Erythroblast (primary cell): ENCODE results near the gene COPS6.
A peak's percentile ranks its signal among the peaks of the same experiment; 100 is the strongest.

ENCODE experiments used
- DNase-seq, 2 experiments: peaks; one replicate each; lab custom pipeline; 2025; lab: John Stamatoyannopoulos, UW
- GATA1 ChIP-seq: IDR thresholded peaks from 2 replicates; pipeline ENCODE4 v1.6.1; 2011; ENCODE audit warnings: low read depth, mild to moderate bottlenecking, control low read depth, low read length, moderate library complexity
- POLR2A ChIP-seq: IDR thresholded peaks from 2 replicates; pipeline ENCODE4 v1.6.1; 2011; ENCODE audit warnings: mild to moderate bottlenecking, low read length

Gene COPS6

GRCh38 chr7:100130608-100131453, 42.1 kb downstream of the COPS6 start:
- peak; percentile 70 to 85 for DNase-seq
- TF ChIP-seq GATA1 = no peak
- no peak for TF ChIP-seq POLR2A

DNA sequence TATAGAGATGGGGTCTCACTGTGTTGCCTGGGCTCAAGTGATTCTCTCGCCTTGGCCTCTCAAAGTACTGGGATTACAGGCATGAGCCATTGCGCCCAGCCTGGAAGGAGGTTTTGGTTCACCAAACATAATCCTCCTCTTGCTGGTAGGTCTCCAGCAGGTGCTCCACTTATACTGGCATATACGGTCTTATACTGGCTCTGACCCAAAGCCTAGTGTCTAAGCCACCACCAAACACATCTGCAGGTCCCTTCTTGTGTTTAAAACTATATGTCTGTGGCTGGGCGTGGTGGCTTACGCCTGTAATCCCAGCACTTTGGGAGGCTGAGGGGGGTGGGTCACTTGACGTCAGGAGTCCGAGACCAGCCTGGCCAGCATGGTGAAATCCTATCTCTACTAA, 43.4 kb downstream of the COPS6 start:
- no peak for DNase-seq
- TF ChIP-seq GATA1 (no peak), POLR2A (no peak)

- peak; percentile 63 to 81 for DNase-seq
These were observed 44.0 kb downstream of the COPS6 start for GRCh38 chr7:100132697-100133151.

GRCh38 chr7:100137851-100138760, 49.3 kb downstream of the COPS6 start:
- no peak for TF ChIP-seq POLR2A
- no peak for TF ChIP-seq GATA1

More at GRCh38 chr7:100132697-100133151, 44.0 kb downstream of the COPS6 start:
- TF ChIP-seq GATA1 (no peak), POLR2A (no peak)

GRCh38 chr7:100141555-100141949, 52.8 kb downstream of the COPS6 start:
- DNase-seq = no peak
- no peak for TF ChIP-seq POLR2A
- TF ChIP-seq GATA1 = no peak

More at GRCh38 chr7:100137851-100138760, 49.3 kb downstream of the COPS6 start:
- no peak for DNase-seq
